HepG2 (cell line): Measurements from ENCODE around the gene CD7. TPM values are rescaled to one million over a fixed set of nuclear protein-coding genes. Genes with fewer than 3 reads are reported as not detected.

Source experiments
- AGO1 ChIP-seq: fragments of 200-400 bp; formaldehyde crosslinking; IDR thresholded peaks from 2 replicates; pipeline ENCODE4 v1.6.1; 2017; ENCODE audit warnings: mild to moderate bottlenecking, low read depth, low read length, moderate library complexity; ENCODE audit not compliant: poor library complexity, severe bottlenecking
- ELF1 ChIP-seq: sonication (generic); formaldehyde crosslinking; IDR thresholded peaks from 2 replicates; pipeline ENCODE4 v1.4.0; 2020; ENCODE audit warnings: missing genetic modification reagents
- POLR2AphosphoS5 ChIP-seq: IDR thresholded peaks from 2 replicates; pipeline ENCODE4 v1.6.1; 2012; ENCODE audit warnings: low read depth, low read length
- SPEN ChIP-seq: sonication (generic); formaldehyde crosslinking; IDR thresholded peaks from 2 replicates; pipeline ENCODE4 v1.5.1; 2020; ENCODE audit warnings: low read depth, mild to moderate bottlenecking, missing genetic modification reagents
- ZMYM2 ChIP-seq: sonication (generic); formaldehyde crosslinking; IDR thresholded peaks from 2 replicates; pipeline ENCODE4 v1.8.0; 2022; ENCODE audit warnings: mild to moderate bottlenecking, missing genetic modification reagents
- ZNF34 ChIP-seq: sonication (generic); formaldehyde crosslinking; IDR thresholded peaks from 2 replicates; pipeline ENCODE4 v1.4.0; 2020; ENCODE audit warnings: mild to moderate bottlenecking, missing genetic modification reagents, borderline replicate concordance
- ZNF496 ChIP-seq: sonication (generic); formaldehyde crosslinking; IDR thresholded peaks from 2 replicates; pipeline ENCODE4 v1.8.1; 2023; ENCODE audit warnings: mild to moderate bottlenecking, moderate library complexity, missing genetic modification reagents; ENCODE audit not compliant: insufficient replicate concordance
- ZNF569 ChIP-seq: sonication (generic); formaldehyde crosslinking; IDR thresholded peaks from 2 replicates; pipeline ENCODE4 v1.5.0; 2020; ENCODE audit warnings: mild to moderate bottlenecking, missing genetic modification reagents, moderate library complexity, borderline replicate concordance
- ZNF652 ChIP-seq: IDR thresholded peaks from 2 replicates; pipeline ENCODE4 v1.6.1; 2016; ENCODE audit warnings: low read depth, borderline replicate concordance
- ZNF747 ChIP-seq: sonication (generic); formaldehyde crosslinking; IDR thresholded peaks from 2 replicates; pipeline ENCODE4 v1.8.1; 2023; ENCODE audit warnings: missing genetic modification reagents, mild to moderate bottlenecking, borderline replicate concordance
- polyA plus RNA-seq, 8 experiments: library from polyadenylated mRNA; depleted of rRNA in 3 of 8; stranded (reverse) in 7 of 8; unstranded in 1 of 8; fragments of >200 nt; fragmentation: Illumina TruSeq in 4 of 8; extraction: Trizol in 4 of 8; gene quantifications; 2 replicates each; pipeline versions ENCODE4 v1.2.1 to v1.2.3, GENCODE V29; 2011 to 2016; ENCODE audit warnings: low read depth in 4 of 8, missing spikeins in 1 of 8, mixed read lengths in 1 of 8; ENCODE audit not compliant: insufficient read depth in 1 of 8
- total RNA-seq, 5 experiments: library from RNA; depleted of rRNA; stranded (reverse); fragments of >200 nt; fragmentation: Illumina TruSeq; extraction: Trizol; gene quantifications; 2 replicates each; pipeline ENCODE4 v1.2.3, GENCODE V29; 2016; ENCODE audit warnings: low read depth in 1 of 5
- TF ChIP-seq, protein P1 (sequence below), 2 experiments: fragments of 450-650 bp in 1 of 2; sonication (generic) in 1 of 2; formaldehyde crosslinking in 1 of 2; IDR thresholded peaks; 2 replicates each; pipeline versions ENCODE4 v1.6.1 to v1.8.0; 2016 to 2022; ENCODE audit warnings: antibody characterized with exemption in 1 of 2, mild to moderate bottlenecking in 1 of 2, missing genetic modification reagents in 1 of 2
- TF ChIP-seq, protein P2 (sequence below): sonication (generic); formaldehyde crosslinking; IDR thresholded peaks from 2 replicates; pipeline ENCODE4 v1.5.0; 2020; ENCODE audit warnings: mild to moderate bottlenecking, missing genetic modification reagents, borderline replicate concordance

CD7 gene
- total and polyA plus RNA-seq, 2 of the 13 experiments (the other 11 are each of a cell fraction or from before 2014, with no cell fraction given): 67.6 to 76.4 TPM

DNA sequence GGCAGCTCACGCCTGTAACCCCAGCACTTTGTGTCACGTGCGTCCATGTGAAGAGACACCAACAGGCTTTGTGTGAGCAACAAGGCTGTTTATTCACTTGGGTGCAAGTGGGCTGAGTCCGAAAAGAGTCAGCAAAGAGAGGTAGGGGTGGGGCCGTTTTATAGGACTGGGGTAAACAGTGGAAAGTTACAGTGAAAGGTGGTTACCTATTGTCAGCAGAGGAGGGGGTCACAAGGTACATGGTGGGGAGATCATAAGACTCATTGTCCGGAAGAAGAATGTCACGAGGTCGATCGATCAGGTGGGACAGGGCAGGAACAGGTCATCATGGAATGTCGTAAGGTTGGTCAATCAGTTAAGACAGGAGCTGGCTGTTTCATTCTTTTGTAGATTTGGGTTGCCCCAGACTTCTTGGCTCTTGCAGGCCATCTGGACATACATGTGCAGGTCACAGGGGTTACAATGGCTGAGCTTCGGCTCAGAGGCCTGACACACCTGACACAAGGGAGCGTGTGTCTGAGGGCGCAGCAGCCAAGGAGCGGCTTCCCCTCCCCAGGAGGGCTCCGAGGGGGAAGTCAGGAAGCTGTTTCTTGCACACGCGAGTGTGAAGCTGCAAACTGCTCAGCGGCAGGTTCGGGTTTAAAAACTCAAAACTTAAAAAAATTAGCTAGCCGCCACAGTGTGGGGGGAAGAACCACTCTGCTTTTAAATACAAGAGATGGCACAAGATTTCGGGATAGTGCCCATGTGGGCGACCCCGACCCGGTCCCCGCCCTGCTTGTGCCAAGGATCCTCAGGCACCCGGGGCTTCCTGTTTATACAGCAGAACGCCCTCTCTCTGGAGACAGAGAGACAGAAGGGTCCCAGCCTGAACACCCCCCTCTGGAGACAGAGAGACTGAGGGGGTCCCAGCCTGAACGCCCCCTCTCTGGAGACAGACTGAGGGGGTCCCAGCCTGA lies 29.2 kb upstream of the CD7 start (continued):
- TF ChIP-seq, protein P1, sequence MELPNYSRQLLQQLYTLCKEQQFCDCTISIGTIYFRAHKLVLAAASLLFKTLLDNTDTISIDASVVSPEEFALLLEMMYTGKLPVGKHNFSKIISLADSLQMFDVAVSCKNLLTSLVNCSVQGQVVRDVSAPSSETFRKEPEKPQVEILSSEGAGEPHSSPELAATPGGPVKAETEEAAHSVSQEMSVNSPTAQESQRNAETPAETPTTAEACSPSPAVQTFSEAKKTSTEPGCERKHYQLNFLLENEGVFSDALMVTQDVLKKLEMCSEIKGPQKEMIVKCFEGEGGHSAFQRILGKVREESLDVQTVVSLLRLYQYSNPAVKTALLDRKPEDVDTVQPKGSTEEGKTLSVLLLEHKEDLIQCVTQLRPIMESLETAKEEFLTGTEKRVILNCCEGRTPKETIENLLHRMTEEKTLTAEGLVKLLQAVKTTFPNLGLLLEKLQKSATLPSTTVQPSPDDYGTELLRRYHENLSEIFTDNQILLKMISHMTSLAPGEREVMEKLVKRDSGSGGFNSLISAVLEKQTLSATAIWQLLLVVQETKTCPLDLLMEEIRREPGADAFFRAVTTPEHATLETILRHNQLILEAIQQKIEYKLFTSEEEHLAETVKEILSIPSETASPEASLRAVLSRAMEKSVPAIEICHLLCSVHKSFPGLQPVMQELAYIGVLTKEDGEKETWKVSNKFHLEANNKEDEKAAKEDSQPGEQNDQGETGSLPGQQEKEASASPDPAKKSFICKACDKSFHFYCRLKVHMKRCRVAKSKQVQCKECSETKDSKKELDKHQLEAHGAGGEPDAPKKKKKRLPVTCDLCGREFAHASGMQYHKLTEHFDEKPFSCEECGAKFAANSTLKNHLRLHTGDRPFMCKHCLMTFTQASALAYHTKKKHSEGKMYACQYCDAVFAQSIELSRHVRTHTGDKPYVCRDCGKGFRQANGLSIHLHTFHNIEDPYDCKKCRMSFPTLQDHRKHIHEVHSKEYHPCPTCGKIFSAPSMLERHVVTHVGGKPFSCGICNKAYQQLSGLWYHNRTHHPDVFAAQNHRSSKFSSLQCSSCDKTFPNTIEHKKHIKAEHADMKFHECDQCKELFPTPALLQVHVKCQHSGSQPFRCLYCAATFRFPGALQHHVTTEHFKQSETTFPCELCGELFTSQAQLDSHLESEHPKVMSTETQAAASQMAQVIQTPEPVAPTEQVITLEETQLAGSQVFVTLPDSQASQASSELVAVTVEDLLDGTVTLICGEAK (IDR thresholded peaks at IDR 0.05): no peak
- TF ChIP-seq, protein P1 (CRISPR knock-in tag; IDR thresholded peaks at IDR 0.05): peak; percentile 78
- TF ChIP-seq POLR2AphosphoS5 (peak; percentile 81), ZNF747 (CRISPR knock-in tag) (peak; percentile 61), SPEN (CRISPR knock-in tag) (peak; percentile 72), ELF1 (CRISPR knock-in tag) (peak; percentile 76), ZNF34 (CRISPR knock-in tag) (no peak), ZNF652 (CRISPR knock-in tag) (peak; percentile 58), AGO1 (no peak), ZMYM2 (peak; percentile 75), ZNF496 (CRISPR knock-in tag) (no peak), ZNF569 (CRISPR knock-in tag) (no peak)
- TF ChIP-seq, protein P2, sequence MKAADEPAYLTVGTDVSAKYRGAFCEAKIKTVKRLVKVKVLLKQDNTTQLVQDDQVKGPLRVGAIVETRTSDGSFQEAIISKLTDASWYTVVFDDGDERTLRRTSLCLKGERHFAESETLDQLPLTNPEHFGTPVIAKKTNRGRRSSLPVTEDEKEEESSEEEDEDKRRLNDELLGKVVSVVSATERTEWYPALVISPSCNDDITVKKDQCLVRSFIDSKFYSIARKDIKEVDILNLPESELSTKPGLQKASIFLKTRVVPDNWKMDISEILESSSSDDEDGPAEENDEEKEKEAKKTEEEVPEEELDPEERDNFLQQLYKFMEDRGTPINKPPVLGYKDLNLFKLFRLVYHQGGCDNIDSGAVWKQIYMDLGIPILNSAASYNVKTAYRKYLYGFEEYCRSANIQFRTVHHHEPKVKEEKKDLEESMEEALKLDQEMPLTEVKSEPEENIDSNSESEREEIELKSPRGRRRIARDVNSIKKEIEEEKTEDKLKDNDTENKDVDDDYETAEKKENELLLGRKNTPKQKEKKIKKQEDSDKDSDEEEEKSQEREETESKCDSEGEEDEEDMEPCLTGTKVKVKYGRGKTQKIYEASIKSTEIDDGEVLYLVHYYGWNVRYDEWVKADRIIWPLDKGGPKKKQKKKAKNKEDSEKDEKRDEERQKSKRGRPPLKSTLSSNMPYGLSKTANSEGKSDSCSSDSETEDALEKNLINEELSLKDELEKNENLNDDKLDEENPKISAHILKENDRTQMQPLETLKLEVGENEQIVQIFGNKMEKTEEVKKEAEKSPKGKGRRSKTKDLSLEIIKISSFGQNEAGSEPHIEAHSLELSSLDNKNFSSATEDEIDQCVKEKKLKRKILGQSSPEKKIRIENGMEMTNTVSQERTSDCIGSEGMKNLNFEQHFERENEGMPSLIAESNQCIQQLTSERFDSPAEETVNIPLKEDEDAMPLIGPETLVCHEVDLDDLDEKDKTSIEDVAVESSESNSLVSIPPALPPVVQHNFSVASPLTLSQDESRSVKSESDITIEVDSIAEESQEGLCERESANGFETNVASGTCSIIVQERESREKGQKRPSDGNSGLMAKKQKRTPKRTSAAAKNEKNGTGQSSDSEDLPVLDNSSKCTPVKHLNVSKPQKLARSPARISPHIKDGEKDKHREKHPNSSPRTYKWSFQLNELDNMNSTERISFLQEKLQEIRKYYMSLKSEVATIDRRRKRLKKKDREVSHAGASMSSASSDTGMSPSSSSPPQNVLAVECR (CRISPR knock-in tag): peak; percentile 86
